HG03103 (cell line): ENCODE data around the gene TMEM270.
"Not testable (repeated sequence)": the region's sequence is repeated elsewhere in the genome, so short reads cannot be mapped to it uniquely, and the experiment has no call there.

Source experiments
- ATAC-seq: cut with Tn5 transposase; IDR thresholded peaks from one replicate; pipeline ENCODE4 v1.9.1; 2021; ENCODE audit warnings: low read depth; ENCODE audit not compliant: unreplicated experiment

Gene TMEM270, protein sequence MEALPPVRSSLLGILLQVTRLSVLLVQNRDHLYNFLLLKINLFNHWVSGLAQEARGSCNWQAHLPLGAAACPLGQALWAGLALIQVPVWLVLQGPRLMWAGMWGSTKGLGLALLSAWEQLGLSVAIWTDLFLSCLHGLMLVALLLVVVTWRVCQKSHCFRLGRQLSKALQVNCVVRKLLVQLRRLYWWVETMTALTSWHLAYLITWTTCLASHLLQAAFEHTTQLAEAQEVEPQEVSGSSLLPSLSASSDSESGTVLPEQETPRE

DNA sequence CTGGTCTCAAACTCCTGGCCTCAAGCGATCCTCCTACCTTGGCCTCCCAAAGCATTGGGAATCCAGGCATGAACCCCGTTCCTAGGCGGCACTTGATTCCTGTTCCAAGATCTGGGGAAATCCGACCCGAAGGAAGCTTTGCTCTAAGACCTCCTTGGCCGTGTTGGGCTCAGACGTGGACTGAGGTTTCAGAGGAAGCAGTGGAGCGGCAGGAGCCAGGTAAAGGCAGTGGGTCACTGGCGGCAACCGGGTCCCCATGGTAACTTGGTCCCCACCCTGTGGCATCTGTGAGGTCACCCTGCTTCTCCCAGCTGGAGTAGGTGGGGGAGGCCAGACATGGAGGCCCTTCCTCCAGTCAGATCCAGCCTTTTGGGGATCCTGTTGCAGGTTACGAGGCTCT lies at the start of gene TMEM270:
Gene TMEM270, plus strand, starts transcription at position 301 of the 400 bp plus-strand sequence. Its CDS starts 36 bp downstream, at position 337.
- ATAC-seq, result no peak

DNA sequence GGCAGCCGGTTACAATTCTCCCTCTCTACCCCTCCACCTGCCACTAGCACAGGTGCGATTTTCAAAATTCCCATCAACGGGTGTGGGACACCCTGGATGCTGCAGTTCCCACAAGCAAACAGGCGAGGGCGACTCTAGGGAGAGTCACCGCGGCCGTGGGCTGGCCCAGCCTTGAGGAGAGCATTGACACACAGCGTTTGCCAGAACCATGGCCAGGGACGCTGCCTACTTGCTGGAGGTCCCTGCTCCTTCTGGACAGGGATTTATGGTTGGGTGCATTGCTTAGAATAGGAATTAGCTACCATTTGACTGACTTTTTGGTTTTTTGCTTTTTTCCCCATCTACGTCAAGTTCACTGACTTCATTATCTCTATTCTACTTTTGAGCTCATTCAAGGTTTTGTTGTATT lies 49.2 kb upstream of the TMEM270 start:
- ATAC-seq, result no peak

DNA sequence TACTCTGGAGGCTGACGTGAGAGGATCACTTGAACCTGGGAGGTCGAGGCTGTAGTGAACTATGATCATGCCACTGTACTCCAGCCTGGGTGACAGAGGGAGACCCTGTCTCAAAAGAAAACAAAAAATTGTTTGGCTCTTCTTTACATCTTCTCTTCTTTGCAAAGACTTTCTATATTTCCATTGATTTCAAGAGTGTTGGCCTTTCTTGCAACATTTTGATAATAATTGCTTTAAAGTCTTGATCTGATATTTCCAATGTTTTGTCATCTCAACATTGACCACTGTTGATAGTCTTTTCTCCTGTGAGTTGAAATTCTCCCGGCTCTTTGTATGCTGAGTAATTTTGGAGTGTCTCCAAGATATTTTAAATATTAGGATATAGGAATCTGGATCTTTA lies 48.0 kb upstream of the TMEM270 start:
- no peak for ATAC-seq

DNA sequence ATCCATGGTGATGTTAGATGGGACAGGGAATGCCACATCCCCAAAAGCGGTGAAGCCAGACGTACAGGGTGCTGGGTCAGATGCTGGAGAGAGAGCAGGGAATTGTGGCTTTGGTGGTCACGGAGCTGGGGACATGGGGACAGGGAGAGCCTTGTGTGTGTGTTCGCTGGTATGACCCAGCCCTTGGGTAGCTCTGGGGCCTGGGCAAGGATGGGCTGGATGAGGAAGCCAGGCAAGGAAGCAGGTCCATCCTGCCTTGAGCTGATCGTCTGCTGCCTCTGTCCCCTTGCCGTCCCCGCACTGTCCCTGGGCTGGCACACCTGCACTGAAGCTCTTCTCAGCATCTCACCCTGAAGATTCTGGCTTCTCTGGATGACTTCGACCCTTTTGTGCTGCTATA lies 45.5 kb upstream of the TMEM270 start:
- ATAC-seq, result no peak

DNA sequence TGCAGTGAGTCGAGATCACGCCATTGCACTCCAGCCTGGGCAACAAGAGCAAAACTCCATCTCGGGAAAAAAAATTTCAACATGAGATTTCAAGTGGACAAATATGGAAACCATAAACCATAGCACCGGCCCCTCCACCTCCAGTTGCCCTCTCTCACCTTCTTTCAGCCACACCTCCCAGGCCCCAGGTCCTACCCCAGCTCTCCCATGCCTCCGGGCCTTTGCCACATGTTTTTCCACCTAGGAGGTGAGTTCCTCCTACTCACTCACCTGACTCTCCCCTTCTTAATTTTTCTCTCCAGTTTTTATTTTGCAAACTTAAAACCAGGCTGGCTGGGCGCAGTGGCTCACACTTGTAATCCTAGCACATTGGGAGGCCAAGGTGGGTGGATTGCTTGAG lies 43.8 kb upstream of the TMEM270 start:
- ATAC-seq, result no peak

DNA sequence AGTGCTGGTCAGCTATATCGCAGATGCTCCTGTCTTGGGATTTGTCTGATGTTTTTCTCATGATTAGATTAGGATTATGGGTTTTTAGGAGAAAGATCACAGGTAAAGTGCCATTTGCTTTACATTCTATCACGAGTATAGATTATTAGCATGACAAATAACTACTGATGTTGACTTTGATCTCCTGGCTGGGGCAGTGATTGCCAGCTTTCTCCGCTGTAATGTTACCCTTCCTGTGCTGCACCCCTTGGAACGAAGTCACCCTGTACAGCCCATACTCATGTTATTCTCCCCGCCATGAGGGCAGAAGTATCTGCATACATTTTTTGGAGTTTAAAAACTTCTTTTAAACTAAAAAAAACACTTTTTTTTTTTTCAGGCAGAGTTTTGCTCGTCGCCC lies 40.9 kb upstream of the TMEM270 start:
- no peak for ATAC-seq

DNA sequence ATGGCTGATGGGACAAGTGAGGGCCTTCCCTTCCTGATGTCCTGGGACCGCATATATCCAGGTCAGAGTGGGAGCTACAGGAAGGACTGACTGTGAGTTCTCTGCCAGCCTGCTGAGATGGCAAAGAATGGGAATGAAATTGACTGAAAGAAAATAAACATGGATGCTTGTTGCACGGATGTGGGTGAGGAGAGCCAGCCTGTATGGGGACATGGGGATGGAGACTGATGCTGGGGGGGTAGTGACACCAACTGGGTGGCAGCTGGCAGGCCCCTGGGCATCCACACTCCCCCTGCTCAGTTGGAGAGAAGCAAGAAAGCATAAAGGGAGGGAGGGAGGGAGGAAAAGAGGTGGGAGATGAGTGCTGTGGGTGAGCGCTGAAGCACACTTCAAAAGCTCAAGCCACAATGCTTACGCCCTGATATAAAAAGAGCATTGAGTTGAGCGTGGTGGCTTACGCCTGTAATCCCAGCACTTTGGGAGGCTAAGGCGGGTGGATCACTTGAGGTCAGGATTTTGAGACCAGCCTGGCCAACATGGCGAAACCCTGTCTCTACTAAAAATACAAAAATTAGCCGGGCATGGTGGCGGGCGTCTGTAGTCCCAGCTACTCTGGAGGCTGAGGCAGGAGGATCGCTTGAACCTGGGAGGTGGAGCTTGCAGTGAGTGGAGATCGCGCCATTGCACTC lies 39.2 kb upstream of the TMEM270 start:
- ATAC-seq, result not testable (repeated sequence)

DNA sequence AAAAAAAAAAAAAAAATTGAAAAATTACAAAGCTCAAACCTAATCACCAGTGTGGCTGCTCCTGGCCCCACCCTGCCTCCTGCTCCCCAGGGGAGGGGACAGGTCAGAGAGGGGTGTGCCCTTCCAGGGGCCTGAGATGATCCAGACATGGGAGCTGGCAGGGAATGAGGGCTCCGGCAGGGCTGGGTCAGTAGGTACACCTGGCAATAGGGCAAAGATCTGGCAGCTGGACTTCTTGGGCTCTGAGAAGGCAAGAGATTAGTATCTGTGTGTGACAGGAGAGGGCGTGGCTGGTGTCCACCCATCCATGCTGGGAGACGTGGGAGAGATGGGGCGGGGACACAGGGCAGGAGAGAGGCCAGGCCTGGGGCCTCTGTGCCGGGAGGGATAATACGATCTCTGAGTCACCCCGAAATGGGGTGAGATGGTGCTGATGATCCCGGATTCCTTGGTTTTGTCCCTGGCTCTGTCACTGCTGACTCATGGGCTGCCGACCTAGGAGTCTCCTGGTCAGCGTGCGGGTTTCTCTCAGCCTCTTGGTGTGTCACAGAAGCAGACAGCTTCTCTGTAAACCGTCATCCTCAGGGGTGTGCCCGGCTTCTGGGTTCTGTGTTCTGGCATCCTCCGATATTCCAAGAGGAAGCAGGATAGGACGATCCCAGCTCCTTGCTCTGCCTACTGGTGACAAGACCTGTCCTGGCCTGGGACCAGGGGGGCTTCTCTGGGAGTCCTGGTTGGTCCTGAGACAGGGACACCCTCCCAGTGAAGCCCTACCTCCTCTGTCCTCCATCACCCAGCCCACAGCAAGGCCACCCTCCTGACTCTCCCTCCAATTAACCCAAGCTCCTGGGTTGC lies 38.4 kb upstream of the TMEM270 start:
- no peak for ATAC-seq

DNA sequence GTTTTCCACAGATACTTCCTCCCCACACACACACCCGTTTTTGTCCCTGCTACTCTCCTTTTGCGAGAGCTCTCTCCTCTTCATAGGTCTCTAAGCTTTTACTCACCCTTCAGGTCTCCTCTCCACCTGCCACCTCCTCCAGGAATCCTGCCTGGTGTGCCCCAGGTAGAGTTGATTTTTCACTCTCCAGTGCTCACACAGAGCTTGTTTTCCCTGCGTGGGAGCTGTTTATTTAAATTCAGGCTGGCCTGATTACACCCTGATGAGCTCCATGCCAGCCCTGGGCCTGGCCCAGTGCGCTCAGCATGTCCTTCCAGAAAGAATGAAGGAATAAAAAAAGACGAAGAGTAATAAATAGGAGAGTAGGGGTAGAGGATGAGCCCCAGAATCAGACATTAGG lies 37.7 kb upstream of the TMEM270 start:
- no peak for ATAC-seq

DNA sequence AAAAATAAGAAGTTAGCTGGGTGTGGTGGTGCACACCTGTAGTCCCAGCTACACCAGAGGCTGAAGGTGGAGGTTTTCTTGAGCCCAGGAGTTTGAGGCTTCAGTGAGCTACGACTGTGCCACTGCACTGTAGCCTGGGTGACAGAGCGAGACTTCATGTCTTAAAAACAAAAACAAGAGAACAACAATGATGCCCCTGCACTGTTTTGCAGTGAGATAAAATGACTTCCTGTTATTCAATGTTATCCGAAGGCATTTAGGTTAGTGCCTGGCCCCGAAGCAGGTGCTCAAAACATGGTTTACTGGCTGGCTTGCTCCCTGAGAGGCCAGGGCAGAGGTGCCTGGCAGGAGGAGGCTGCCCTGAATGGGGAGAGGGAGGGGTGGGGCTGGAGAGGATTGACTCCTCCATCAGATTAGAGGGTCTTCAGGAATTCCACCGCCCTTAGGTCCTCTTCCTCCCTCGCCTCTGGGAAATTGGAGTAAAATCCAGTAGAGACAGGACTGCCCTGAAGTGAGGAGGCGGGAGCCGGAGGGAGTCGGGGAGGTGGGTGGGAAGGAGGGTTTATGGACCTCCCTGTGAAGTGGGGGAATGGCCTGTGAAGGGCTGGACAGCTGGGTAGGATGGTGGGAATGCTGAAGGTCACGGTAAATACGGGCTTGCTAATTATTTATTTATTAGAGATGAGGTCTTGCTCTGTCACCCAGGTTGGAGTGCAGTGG lies 36.9 kb upstream of the TMEM270 start:
- ATAC-seq, result no peak

DNA sequence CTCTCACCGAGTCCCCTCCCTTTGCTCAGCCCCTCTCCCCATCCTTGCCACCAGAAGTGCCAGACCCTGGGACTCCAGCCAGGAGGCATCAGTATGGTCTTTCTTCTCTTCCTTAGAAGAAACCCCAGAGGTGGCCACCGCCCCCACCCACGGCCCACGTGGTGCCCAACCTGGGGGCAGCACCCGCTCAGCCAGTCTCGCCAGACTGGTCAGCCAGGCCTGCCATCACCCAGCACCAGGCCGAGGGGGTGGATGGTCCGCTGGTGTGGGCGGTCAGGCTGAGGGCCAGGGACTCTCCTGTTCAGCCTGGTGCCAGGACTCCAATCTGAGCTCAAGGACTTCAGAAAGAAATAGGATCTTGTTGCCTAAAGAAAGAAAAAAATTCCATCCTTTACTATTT lies 36.0 kb upstream of the TMEM270 start:
- ATAC-seq, result no peak

DNA sequence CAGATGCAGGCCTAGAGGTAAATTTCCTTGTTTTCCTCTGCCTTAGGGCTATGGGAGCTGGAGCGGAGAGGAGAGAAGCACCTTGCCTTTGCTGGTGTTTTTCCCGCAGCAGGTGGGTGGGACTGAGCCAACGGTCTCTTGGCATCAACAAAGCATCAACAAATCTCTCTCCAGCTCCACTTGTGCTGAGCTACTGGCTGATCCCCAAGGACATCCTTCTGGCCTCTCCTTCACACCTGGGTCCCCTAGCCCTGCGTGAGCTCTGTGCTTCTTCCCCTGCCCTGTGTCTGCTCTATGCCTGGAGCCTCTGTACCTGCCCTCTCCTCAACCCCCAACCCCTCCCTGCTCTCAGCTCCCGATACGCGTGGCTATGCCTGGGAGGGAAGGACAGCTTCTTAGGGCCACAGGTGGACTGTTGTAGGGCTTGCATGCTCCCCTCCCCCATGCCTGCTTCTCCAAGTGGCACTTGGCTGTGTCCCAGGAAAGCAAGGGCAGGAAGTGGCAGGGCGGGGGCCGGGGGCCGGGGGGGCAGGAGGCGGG lies 33.3 kb upstream of the TMEM270 start:
- no peak for ATAC-seq

DNA sequence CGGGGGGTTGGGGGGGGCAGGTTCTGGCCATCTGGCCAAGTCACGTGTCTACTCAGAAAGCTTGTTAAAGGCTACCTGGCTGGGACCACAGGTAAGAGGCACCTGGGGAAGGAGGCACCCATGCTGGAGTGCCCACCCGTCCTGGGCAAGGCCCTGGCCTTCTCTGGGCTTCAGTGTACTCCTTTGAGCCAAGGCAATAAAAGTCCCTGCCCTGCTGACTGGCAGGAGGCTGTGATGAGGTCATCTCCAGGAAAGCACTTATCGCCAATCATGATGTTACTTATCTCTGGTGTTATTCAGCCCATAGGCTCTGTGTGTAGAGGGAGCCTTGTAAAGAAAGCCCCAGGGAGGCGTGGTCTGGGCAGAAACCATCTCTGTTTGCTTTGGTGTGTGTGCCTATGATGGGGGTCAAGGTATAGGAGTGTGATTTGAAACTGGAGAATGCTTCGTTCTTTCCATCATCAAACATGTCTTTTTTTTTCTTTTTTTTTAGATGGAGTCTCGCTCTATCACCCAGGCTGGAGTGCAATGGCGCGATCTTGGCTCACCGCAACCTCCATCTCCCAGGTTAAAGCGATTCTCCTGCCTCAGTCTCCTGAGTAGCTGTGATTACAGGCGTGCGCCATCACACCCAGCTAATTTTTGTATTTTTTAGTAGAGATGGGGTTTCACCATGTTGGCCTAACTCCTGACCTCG lies 32.7 kb upstream of the TMEM270 start:
- no peak for ATAC-seq

DNA sequence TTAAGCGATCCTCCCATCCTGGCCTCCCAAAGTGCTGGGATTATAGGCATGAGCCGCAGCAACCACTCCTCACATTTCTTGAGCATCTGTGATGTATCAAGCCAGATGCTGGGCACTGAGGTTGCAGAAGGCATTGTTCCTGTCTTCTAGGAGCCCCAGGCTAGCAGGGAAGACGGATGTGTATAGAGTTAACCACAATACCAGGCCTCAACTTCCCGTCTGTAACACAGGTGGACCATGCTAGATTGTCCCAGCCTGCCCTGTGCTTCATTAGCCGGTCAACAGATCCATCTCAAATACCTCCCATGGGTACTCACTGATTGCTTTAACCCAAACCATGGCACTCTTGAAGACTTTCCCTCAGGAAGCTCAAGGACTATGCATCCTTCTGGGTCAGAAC lies 32.0 kb upstream of the TMEM270 start:
- no peak for ATAC-seq

DNA sequence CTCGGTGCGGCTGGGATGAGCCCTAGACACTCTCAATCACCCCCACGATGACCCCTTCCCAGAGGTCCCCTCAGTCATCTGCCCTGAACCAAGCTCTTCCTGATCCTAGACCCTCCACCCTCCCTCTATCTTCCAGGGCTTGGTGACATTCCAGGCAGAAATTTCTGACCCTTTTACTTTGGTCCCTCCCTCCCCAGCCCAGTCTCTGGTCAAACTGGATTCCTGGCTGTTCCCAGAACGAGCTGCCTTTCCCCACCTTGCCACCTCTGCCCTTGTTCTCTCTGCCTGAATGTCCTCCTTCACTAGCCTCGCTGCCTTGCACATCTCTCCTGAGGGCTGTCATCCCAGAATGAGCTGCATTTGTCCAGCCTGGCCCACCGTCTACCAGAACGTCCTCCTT lies 31.5 kb upstream of the TMEM270 start:
- ATAC-seq, result no peak

DNA sequence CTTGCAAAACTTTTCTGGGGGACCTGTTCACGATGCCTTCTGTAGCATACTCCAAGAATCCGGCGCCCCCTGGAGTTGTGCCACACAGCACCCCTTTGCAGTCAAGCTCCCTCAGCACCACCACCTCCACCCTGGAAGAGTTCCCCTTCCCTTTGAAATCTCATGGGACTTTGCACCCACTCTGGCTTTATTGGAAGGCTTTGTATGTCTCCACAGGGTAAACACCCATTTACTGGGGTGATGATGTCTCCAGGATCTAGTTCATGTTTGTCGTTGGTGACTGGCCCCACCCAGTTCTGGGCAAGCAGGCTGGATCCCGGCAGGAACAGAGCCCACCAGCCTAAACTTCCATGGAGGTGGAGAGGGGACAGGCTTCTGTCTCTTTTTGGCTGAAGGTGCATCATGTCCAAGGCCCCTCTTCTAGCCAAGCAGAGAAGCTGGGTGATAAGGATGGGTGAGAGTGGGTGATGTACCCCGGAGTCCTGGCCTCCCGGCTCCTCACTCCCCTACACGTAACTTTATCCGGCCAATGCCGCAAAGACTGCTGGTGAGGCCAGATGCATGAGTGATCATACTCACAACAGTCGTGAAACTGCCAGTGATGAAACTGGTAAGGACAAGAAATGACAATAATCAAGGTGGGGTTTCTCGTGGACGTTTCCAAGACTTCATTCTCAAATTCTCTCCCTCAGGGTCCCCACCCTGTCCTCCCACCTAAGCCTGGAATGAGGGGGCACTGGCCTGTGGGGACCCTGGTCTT lies 30.9 kb upstream of the TMEM270 start:
- ATAC-seq, result no peak

DNA sequence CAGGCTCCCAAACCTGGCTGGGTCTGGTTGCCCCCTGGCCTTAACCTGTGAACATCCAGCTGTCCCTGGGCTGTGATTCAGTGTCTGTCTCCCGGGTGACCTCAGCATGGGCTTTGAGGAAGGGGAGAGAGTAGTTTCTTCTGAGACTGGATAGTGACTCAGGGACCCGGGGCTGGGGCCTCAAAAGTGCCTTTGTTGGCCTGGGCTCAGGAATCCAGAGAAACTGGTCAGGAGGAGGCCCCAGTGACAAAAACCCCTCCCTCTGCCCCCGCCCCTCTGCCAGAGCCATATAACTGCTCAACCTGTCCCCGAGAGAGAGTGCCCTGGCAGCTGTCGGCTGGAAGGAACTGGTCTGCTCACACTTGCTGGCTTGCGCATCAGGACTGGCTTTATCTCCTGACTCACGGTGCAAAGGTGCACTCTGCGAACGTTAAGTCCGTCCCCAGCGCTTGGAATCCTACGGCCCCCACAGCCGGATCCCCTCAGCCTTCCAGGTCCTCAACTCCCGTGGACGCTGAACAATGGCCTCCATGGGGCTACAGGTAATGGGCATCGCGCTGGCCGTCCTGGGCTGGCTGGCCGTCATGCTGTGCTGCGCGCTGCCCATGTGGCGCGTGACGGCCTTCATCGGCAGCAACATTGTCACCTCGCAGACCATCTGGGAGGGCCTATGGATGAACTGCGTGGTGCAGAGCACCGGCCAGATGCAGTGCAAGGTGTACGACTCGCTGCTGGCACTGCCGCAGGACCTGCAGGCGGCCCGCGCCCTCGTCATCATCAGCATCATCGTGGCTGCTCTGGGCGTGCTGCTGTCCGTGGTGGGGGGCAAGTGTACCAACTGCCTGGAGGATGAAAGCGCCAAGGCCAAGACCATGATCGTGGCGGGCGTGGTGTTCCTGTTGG lies 30.0 kb upstream of the TMEM270 start, which contains the start of gene CLDN4:
Gene CLDN4, plus strand, starts transcription at position 316 of the 903 bp plus-strand sequence. Its CDS starts 206 bp downstream, at position 522.
- no peak for ATAC-seq

DNA sequence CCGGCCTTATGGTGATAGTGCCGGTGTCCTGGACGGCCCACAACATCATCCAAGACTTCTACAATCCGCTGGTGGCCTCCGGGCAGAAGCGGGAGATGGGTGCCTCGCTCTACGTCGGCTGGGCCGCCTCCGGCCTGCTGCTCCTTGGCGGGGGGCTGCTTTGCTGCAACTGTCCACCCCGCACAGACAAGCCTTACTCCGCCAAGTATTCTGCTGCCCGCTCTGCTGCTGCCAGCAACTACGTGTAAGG lies 29.4 kb upstream of the TMEM270 start:
- no peak for ATAC-seq
